Vagina (tissue), 2 donors: Measurements from ENCODE around the gene UBAP1L.

ENCODE experiments used
- POLR2A ChIP-seq, 2 donors: fragments of 450-650 bp; IDR thresholded peaks; one replicate each; pipeline ENCODE4 v1.6.1; 2017; ENCODE audit warnings: antibody characterized with exemption in 2 of 2, mild to moderate bottlenecking in 2 of 2, moderate library complexity in 2 of 2
- POLR2AphosphoS5 ChIP-seq, 2 donors: sonication (generic); formaldehyde crosslinking; IDR thresholded peaks; one replicate each; pipeline ENCODE4 v1.9.0; 2017; ENCODE audit warnings: antibody characterized with exemption in 2 of 2, mild to moderate bottlenecking in 2 of 2, low read depth in 1 of 2; ENCODE audit not compliant: insufficient read depth in 1 of 2
- TF ChIP-seq, protein P1 (sequence below), 3 experiments: fragments of 450-650 bp in 2 of 3; fragments of 200-600 bp in 1 of 3; sonication (generic) in 1 of 3; IDR thresholded peaks; one replicate each; pipeline ENCODE4 v1.5.1; 2017 to 2019; ENCODE audit warnings: antibody characterized with exemption in 3 of 3, mild to moderate bottlenecking in 2 of 3, moderate library complexity in 2 of 3

DNA sequence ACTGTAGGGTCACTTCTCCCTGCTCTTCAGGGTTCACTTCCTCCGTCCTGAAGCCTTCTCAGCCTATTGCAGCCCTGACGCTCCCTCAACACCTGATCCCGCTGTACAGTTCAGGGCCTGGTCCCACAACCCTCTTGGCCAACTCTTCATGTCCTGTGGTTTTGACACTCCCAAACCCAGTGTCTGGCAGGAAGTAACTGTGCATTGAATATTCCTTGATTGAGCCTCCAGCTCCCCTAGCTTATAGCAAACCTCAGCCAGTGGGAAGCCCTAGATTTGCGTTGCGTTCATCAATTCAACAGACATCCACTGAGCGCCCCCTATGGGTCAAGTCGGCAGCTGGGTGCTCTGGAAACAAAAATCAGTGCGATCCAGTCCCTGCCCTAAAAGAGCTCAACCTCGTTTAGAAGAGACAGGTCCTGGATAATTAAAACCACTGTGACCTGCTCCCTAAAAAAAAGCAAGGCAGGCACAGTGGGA lies 13.5 kb downstream of the UBAP1L start:
- TF ChIP-seq, protein P1, sequence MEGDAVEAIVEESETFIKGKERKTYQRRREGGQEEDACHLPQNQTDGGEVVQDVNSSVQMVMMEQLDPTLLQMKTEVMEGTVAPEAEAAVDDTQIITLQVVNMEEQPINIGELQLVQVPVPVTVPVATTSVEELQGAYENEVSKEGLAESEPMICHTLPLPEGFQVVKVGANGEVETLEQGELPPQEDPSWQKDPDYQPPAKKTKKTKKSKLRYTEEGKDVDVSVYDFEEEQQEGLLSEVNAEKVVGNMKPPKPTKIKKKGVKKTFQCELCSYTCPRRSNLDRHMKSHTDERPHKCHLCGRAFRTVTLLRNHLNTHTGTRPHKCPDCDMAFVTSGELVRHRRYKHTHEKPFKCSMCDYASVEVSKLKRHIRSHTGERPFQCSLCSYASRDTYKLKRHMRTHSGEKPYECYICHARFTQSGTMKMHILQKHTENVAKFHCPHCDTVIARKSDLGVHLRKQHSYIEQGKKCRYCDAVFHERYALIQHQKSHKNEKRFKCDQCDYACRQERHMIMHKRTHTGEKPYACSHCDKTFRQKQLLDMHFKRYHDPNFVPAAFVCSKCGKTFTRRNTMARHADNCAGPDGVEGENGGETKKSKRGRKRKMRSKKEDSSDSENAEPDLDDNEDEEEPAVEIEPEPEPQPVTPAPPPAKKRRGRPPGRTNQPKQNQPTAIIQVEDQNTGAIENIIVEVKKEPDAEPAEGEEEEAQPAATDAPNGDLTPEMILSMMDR (IDR thresholded peaks at IDR 0.05) = peak; percentile 41 to 56 (median 47)
- TF ChIP-seq POLR2A (IDR thresholded peaks at IDR 0.05) (no peak), POLR2AphosphoS5 (IDR thresholded peaks at IDR 0.05; ENCODE audit: insufficient read depth in 1 of 2, low read depth in 1 of 2) (no peak)
